SK-MEL-5 (cell line): ENCODE results near the gene HSPH1. TPM values are rescaled to one million over a fixed set of nuclear protein-coding genes. Genes with fewer than 3 reads are reported as not detected.
"Not testable (repeated sequence)": the region's sequence is repeated elsewhere in the genome, so short reads cannot be mapped to it uniquely, and the experiment has no call there.

Experiments used
- DNase-seq: peaks from one replicate; pipeline ENCODE4 v3.0.0-alpha.2; 2016; ENCODE audit warnings: low read depth, low spot score
- in situ Hi-C: cut with HindIII; loops from 2 replicates; pipeline ENCODE4 v1.10.0; 2016; ENCODE audit warnings: low sequenced_read_pairs, high pct_unique_total_duplicates, low pct_unique_long_range_greater_than_20kb
- total RNA-seq: library from RNA; depleted of rRNA; stranded (reverse); fragments of >200 nt; shearing (Covaris generic); gene quantifications from 2 replicates; pipeline ENCODE4 v1.2.3, GENCODE V29; 2014

HSPH1 gene
- total RNA-seq, 1 experiment from 2014 or later: 184 TPM

DNA sequence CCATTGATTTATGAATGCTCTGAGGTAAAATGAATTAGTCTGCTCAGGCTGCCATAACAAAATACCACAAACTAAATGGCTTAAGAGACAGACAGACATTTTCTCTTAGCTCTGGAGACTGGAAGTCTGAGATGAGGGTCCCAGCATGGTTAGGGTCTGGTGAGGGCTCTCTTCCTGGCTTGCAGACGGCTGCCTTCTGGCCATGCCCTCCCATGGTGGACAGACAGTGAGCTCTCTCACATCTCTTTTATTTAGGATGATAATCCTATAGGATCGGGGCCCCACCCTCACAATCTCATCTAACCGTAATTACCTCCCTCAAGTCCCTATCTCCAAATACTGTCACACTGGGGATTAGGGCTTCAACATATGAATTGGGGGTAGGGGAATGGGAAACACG lies 47.1 kb downstream of the HSPH1 start:
- no peak for DNase-seq
- in situ Hi-C loops: no loop called here

DNA sequence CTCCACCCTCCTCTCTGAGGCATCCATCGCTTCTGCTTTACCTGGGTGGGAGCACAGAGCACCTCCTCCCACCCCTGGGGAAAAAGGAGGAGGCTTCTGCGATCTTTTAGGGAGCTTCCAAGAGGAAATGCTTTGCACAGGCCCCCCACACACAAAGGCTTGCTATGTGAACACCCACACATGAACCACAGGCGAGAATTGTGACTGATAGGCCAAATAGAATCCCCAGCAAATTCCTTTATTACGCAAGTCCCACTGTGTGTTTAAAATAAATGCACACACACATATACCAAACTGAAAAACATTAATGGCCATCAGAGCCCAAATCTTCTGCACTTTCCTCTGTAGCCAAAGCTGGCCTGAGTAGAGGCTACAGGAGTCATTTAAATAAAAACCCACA lies 50.6 kb downstream of the HSPH1 start:
- in situ Hi-C loops: no loop called here
- no peak for DNase-seq

DNA sequence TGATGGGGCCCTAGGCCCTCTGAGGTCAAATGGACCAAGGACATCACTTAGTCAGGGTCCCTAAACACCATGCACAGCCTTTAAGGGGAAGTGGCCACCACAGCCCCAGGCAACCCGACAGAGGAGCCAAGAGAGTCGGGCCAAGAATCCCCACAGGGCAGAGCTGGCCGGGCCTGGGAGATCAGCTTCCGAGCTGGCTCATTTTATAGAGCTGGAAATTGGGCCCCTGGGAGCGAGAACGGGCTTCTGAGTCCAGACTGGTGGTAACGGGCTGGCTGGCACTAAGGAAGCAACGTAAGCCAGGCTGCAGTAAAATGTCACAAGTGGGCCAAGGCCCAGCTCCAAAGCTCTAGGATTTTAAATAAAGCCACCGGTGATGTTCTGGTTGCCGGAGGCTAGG lies 51.1 kb downstream of the HSPH1 start:
- no peak for DNase-seq
- in situ Hi-C loops: no loop called here

DNA sequence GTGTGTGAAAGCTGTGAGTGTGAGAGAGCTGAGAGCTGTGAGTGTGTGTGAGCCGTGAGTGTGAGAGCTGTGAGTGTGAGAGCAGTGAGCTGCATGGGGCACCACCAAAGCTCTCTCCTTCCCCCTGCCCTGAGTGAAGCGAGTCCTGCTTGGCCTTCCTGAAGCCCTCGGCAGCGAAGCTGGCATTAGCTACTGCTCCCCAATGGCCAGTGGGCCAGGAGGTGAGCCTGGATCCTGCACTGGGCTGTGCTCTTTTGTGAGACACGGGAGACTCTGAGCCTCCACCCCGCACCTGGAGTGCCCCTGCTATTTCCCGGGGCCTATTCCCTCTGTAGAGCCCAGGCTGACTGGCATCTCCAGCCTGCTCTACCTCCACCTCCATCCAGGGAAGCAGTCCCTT lies 51.5 kb downstream of the HSPH1 start:
- in situ Hi-C loops: no loop called here

DNA sequence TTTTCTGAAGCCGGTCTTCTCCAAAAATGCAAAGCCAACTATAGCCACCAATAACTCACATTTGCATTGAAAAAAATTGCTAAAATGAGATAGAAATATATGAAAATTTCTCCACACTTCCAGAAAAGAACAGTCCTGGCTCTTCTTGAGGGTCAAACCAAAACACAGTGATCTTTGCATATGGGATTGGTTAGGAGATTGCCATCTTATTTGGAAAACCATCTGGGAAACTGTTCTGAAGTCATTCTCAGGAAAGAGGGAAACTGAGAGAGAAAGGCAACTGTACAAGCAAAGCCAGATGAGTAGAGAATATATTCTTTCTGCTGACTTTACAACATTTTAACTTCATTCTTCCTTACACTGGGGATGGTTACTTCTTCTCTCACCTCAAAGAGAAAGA lies 54.6 kb downstream of the HSPH1 start:
- in situ Hi-C loops: no loop called here
- no peak for DNase-seq

More for the DNA sequence above, 51.5 kb downstream of the HSPH1 start:
- DNase-seq: no peak

- in situ Hi-C loops: no loop called here
- DNase-seq: no peak
These were observed 55.8 kb downstream of the HSPH1 start for GRCh38 chr13:31105856-31106255.

GRCh38 chr13:31105020-31105795 lies 56.5 kb downstream of the HSPH1 start:
- peak; percentile 25 for DNase-seq
- in situ Hi-C loops: no loop called here

DNA sequence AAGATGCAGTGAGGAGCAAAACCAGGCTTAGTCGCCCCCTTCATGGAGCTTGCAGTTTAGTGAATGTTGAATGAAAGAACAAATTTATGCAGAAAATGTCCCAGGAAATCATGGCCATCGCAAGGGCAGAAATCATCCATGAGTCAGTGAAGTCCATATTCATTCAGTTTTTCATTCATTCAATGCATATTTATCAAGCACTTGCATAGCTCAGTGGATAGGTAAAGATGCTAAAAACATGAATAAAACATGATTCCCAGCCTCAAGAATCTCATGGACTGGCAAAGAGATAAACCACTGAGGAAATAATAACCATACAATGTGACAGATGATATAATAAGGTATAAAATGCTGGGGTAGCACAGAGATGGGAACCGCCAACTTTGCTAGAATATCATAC lies 58.8 kb downstream of the HSPH1 start:
- in situ Hi-C loops: no loop called here
- DNase-seq: no peak

GRCh38 chr13:31101472-31102170 lies 60.1 kb downstream of the HSPH1 start:
- in situ Hi-C loops: no loop called here
- DNase-seq: no peak

DNA sequence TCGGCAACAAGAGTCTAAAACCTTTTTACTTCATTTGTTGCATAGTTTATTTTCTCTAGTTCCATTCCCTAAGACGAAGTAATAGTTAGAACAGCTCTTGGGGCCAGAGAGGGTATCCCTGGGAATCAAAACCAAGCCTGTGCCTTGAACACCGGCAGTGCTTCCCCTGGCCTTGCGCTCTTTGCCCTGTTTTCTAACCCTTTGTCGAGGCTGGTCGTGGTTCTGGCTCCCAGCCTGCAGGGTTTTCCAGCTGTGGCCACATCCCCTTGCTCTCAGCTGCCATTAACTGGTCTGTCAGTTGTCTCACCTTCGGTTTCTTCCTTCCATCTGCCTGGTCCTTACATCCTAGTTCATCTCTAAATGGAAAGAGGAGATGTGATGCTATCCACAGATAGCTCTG lies 61.0 kb downstream of the HSPH1 start:
- in situ Hi-C loops: no loop called here
- DNase-seq: no peak

DNA sequence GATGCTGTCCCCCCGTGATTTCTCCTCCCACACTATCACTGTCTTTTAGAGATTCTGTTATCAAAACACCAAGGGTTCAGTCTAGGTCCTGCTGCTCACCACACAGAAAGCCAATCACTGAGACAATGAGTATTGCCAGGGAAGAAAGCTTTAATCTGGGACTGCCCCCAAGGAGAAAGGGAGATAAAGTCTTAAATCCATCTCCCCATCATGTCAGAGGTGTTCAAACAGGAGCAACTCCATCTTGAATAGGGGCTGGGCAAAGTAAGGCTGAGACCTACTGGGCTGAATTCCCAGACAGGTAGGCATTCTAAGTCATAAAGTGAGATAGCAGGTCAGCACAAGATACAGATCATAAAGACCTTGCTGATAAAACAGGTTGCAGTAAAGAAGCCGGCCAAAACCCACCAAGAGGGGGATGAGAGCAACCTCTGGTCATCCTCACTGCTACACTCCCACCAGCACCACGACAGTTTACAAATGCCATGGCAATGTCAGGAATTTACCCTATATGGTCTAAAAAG lies 63.7 kb downstream of the HSPH1 start:
- in situ Hi-C loops: not testable (repeated sequence)

GRCh38 chr13:31096654-31097302 lies 64.9 kb downstream of the HSPH1 start:
- in situ Hi-C loops: no loop called here
- no peak for DNase-seq

More for the DNA sequence above, 63.7 kb downstream of the HSPH1 start:
- not testable (repeated sequence) for DNase-seq

GRCh38 chr13:31094331-31095015 lies 67.2 kb downstream of the HSPH1 start:
- no peak for DNase-seq
- in situ Hi-C loops: no loop called here

- DNase-seq: no peak
- in situ Hi-C loops: no loop called here
These were observed 68.4 kb downstream of the HSPH1 start for GRCh38 chr13:31093145-31093885.

GRCh38 chr13:31092646-31093045 lies 69.1 kb downstream of the HSPH1 start:
- in situ Hi-C loops: no loop called here
- DNase-seq: no peak

DNA sequence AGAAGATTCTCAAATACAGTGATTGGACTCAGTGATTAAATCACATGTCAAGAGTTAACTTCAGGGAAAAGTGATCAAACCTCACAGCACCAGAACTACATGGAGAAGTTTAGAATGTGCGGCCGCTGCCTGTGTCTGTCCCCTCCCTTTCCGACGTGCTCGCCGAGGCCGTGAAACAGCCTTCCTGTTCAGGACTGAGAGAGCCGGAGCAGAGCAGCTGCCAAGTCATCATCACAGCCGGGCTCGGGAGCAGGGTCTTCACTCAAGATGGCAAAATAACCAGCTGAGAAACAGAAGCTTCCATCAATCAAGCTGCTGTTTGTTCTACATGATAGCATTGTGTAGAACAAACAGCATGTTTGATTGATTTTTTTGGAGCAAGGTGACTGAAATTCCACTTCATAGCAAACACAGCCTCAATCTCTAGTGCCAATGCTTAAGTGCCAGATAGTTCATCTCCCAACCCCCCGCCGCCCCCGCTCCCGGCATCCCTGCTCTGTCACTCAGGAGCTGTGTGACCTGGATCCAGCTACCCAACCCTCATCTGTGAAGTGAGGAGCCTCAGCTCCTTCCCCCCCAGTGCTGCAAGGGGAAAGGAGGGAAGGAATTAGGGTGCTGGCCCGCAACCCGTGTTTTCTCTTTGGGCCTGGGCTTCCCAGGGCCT lies 70.6 kb downstream of the HSPH1 start:
- in situ Hi-C loops: no loop called here
- no peak for DNase-seq

DNA sequence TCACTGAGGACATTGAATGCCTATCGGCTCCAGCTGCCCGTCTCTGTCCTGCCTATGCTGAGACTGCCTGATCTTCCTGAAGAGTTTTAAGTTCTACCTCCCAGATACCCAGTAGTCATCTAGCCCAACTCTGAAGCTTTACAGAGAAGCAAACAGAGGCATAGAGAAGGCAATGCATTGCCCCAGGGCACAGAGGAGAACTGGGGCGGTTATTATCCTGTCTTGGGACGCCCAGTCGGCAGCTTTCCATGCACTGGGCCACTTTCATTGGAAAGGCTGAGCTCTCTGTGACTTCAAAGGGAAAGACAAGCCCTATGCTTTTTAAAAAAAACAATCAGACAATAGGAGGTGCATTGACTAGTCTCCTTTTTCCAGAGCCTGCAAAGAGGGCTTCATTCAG lies 71.6 kb downstream of the HSPH1 start:
- DNase-seq: peak; percentile 52
- in situ Hi-C loops: no loop called here
